ENCODE results near the gene ZBTB40. TPM values are rescaled to one million over a fixed set of nuclear protein-coding genes. Genes with fewer than 3 reads are reported as not detected.

ZBTB40 gene
- total RNA-seq, 4 donors from 2014 or later = 25.7 to 38.0 (median 32.5) TPM

DNA sequence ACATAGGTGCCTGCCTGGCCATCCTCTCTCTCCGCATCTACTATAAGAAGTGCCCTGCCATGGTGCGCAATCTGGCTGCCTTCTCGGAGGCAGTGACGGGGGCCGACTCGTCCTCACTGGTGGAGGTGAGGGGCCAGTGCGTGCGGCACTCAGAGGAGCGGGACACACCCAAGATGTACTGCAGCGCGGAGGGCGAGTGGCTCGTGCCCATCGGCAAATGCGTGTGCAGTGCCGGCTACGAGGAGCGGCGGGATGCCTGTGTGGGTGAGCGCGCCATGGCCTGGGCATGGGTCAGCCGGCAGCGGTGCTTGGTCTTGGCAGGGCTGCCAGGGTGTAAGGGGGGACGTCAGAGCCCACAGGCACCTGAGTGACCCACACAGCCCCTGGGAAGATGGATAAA, 125.0 kb downstream of the ZBTB40 start:
- no peak overlapping the region for H3K4me3 ChIP-seq
- DNase-seq = no peak
- TF ChIP-seq, protein P1, sequence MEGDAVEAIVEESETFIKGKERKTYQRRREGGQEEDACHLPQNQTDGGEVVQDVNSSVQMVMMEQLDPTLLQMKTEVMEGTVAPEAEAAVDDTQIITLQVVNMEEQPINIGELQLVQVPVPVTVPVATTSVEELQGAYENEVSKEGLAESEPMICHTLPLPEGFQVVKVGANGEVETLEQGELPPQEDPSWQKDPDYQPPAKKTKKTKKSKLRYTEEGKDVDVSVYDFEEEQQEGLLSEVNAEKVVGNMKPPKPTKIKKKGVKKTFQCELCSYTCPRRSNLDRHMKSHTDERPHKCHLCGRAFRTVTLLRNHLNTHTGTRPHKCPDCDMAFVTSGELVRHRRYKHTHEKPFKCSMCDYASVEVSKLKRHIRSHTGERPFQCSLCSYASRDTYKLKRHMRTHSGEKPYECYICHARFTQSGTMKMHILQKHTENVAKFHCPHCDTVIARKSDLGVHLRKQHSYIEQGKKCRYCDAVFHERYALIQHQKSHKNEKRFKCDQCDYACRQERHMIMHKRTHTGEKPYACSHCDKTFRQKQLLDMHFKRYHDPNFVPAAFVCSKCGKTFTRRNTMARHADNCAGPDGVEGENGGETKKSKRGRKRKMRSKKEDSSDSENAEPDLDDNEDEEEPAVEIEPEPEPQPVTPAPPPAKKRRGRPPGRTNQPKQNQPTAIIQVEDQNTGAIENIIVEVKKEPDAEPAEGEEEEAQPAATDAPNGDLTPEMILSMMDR (IDR thresholded peaks at IDR 0.05) = no peak
- TF ChIP-seq POLR2A (IDR thresholded peaks at IDR 0.05) = no peak
- no peak overlapping the region for H3K27ac ChIP-seq
- H3K4me1 ChIP-seq = no peaks in the 10 kb centered on the region
- H3K9me3 ChIP-seq = no peaks in the 10 kb centered on the region
- no peaks in the 10 kb centered on the region for H3K27me3 ChIP-seq
- H3K36me3 ChIP-seq = no peaks in the 10 kb centered on the region

DNA sequence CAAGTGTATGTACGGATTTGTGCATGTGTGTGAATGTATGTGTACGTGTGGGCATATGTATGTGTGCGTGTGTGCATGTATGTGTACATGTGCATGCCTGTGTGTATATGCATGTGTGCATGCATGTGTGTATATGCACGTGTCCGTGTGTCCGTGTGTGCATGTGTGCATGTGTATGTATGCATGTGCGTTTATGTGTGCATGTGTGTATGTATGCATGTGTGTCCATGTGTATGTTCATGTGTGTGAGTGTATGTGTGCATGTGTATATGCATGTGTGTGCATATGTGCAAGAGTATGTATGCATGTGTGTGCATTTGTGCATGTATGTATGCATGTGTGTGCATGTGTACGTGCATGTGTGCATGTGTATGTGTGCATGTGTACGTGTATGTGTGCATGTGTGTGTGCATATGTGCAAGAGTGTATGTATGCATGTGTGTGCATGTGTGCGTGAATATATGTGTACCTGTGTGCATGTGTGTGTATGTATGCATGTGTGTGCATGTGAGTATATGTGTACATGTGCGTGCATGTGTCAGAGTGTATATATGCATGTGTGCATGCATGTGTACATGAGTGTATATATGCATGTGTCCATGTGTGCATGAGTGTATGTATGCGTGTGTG, 127.2 kb downstream of the ZBTB40 start:
- H3K9me3 ChIP-seq = no peaks in the 10 kb centered on the region
- DNase-seq = no peak
- no peaks in the 10 kb centered on the region for H3K4me1 ChIP-seq
- no peaks in the 10 kb centered on the region for H3K27me3 ChIP-seq
- no peaks in the 10 kb centered on the region for H3K36me3 ChIP-seq
- TF ChIP-seq, protein P1 (IDR thresholded peaks at IDR 0.05) = no peak
- no peak overlapping the region for H3K4me3 ChIP-seq
- no peak overlapping the region for H3K27ac ChIP-seq

DNA sequence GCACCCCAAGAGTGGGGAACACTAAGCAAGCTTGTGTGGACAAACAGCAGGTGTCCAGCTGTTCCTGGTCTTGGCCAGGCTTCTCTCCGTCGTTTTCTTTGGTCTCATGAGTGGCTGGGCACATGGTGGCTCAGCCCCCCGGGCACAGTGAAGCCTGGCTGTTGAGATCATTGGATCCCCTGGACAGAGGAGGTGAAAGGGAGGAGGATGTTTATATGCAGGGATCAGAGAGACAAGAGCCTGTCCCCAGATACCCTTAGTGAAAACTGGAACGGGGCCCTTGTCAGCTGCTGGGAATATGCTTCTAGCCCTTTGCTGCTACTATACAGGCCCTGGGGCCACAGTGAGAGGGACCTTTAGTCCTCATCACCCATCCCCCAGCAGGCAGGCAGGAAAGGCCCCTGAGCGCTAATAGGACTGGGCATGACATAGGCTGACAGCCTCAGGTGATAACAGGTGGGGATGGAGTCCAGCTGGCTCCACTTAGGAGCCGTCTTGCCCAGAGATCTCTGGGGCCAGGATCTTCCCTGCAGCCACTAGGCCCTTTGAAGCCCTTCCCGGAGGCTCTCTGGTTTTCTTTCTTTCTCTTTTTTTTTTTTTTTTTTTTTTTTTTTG, 128.0 kb downstream of the ZBTB40 start:
- no peaks in the 10 kb centered on the region for H3K9me3 ChIP-seq
- TF ChIP-seq, protein P1 (IDR thresholded peaks at IDR 0.05) = no peak
- no peak for TF ChIP-seq POLR2A (IDR thresholded peaks at IDR 0.05)
- H3K27ac ChIP-seq = no peak overlapping the region
- H3K36me3 ChIP-seq = no peaks in the 10 kb centered on the region
- DNase-seq = no peak
- no peak overlapping the region for H3K4me3 ChIP-seq
- H3K27me3 ChIP-seq = no peaks in the 10 kb centered on the region
- H3K4me1 ChIP-seq = no peaks in the 10 kb centered on the region

Other genes starting within 250 kb of the ZBTB40 start
- not detected for gene EPHA8, start 111.6 kb downstream of the ZBTB40 start, total RNA-seq
- gene C1QA, start 184.8 kb downstream of the ZBTB40 start, total RNA-seq = 10 to 100 TPM; 12.3 to 90.8 (median 28.7) TPM
- 10 to 100 TPM; 30.1 to 85.0 (median 50.0) TPM for gene C1QC, start 191.8 kb downstream of the ZBTB40 start, total RNA-seq
- 100 to 1,000 TPM in 2 of 4 donors, 10 to 100 TPM in 2; 54.3 to 107 (median 86.1) TPM for gene C1QB, start 201.4 kb downstream of the ZBTB40 start, total RNA-seq

Data from Peyer's patch (tissue), 4 donors.